ENCODE results near the gene CHRNB2.

CHRNB2 gene

DNA sequence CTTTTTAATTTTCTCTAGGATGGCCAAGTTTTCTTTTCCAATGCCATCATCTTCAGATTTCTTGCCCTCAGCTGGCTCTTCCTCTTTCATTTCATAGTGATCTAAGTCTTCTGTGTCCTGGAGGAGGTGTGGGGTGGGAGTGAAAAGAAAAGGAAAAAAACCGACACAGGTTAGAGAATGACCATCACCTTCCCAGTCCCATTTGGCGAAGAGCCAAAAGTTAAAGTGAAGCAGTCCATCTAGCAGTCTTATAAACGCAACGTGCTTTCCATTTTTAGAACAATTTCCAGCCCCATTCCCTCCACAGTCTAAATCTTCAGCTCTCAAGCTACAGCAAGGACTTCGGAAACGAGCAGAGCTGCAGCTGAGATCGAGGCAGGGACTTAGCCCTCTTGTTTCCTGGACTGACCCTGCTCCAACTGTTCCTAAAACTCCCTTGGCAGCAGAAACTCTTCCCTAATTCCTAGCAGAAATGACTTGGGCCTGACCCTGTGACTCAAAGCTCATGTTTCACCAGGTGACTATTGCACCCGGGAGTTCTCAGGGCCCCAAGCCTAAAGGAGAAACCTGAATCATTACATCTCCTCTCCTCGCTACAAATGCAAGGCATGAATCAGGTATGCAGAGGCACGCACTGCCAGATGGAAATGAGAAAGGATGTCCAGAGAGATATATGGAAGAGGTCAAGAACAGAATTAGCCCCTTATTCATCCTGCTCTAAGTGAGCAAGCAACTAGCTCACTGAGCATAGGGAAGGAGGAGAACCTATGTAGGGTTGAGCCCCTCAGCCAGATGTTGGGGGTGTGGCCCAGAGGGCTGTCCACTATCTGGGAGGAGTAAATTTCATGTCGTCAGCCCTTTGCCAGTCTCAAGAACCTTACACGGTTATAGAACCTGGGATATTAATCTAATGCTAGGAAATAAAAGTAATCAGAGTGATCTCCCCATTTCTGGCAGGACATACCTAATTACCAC is 14.2 kb upstream of the CHRNB2 start:
- no peak for DNase-seq (ENCODE audit: low spot score)

DNA sequence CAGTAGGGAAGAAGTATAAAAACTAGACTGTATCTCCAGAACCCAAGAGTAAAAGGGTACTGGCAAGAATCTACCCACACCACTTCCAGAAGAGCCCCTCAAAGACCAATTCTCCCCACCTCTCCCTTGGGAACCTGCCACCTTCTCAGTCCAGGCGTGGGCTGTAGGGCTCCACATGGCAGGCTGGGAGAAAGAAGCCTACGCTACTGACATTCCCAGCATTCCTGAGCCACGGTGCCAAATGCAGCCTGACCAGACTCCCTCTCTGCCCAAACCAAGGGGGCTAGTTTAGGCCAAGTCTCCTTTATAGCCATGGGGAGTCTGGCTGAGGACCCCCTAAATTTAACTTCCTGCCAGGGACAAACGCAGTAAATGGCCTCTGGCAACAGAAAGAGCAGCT is 11.2 kb upstream of the CHRNB2 start:
- peak; percentile 45 for DNase-seq (ENCODE audit: low spot score)

- DNase-seq (ENCODE audit: low spot score), result no peak
Measured at GRCh38 chr1:154557248-154557938, 10.2 kb upstream of the CHRNB2 start.

- DNase-seq (ENCODE audit: low spot score), result no peak
Measured at GRCh38 chr1:154557939-154558719, 9.4 kb upstream of the CHRNB2 start, which contains the start of gene UBE2Q1. Gene UBE2Q1 (minus strand): TSS chr1:154558662. CDS start chr1:154558553, 109 bp downstream.

DNA sequence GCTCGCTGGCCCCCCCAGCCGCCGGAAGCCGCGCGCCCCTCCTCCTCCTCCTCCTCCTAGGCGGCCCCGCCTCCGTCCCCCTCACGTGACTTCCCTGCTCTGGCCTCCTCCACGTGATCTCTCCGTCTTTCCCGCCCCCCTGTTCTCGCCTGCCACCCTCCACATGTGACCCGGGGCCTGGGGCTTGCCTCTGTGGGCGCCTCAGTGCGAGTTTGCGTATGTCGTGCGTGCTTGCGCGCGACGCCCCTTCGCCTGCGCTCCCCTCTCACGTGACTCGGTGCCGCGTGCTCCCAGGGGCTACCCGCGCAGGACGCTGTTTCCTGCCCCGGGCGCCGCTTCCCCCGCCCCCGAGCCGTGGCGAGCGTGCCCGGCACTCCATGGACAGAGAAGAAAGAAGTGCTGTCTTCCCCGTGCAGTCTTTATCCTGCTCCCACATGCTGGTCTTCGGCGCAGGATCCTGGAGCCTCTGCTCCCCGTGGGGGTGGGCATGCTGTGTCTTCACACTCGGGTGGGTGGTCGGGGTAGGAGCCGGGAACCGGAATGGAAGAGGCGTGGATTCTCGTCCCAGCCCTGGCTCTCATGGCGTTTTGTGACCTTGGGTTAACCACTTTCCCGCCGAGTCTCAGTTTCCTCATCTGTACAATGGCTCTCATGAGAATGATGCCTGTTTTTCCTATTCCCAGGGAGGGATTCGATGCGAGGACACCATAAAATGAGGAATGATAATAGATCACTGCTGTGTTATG is 8.7 kb upstream of the CHRNB2 start:
- DNase-seq (ENCODE audit: low spot score), result peak; percentile 98

GRCh38 chr1:154559466-154560044 is 8.0 kb upstream of the CHRNB2 start:
- DNase-seq (ENCODE audit: low spot score), result peak; percentile 85

- no peak for DNase-seq (ENCODE audit: low spot score)
Measured at GRCh38 chr1:154565876-154566275, 1.7 kb upstream of the CHRNB2 start.

- DNase-seq (ENCODE audit: low spot score), result no peak
Measured at GRCh38 chr1:154568157-154568815, 708 bp downstream of the CHRNB2 start.

DNA sequence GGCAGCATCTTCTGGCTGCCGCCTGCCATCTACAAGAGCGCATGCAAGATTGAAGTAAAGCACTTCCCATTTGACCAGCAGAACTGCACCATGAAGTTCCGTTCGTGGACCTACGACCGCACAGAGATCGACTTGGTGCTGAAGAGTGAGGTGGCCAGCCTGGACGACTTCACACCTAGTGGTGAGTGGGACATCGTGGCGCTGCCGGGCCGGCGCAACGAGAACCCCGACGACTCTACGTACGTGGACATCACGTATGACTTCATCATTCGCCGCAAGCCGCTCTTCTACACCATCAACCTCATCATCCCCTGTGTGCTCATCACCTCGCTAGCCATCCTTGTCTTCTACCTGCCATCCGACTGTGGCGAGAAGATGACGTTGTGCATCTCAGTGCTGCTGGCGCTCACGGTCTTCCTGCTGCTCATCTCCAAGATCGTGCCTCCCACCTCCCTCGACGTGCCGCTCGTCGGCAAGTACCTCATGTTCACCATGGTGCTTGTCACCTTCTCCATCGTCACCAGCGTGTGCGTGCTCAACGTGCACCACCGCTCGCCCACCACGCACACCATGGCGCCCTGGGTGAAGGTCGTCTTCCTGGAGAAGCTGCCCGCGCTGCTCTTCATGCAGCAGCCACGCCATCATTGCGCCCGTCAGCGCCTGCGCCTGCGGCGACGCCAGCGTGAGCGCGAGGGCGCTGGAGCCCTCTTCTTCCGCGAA is 3.8 kb downstream of the CHRNB2 start:
- no peak for DNase-seq (ENCODE audit: low spot score)

- no peak for DNase-seq (ENCODE audit: low spot score)
Measured at GRCh38 chr1:154571964-154572288, 4.3 kb downstream of the CHRNB2 start.

DNA sequence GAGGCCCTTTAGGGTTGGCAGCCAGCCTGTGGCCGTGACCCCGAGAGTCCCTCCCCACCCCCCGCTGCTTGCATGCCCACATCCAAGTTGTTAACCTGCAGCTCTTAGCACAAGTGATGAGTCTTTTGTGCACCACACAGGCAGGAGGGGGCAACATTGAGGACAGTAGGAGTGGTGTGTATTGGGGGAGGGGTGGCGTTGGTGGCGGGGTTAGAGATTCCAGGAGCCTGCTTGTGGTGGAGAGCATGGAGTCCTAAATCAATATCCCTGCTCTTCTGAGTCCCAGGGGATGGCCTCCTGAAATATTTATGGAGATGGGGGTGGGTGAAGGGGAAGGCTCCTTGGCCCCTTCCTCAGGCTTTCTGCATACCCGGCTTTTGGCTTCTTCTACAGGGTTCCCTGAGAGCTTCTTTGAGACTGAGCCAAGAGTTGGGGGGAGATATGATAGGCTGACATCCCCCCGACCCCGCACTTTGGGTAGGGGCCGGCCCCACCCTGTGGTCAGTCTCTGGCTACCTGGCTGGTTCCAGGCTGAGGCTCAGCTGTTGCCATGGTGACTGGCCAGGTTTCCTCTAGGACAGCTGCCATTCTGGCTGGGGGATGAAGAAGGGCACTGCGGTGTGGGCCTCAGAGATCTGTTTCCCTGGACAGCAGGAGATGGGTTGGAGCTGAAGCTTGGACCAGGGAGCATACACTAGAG is 5.0 kb downstream of the CHRNB2 start:
- DNase-seq (ENCODE audit: low spot score), result no peak

DNA sequence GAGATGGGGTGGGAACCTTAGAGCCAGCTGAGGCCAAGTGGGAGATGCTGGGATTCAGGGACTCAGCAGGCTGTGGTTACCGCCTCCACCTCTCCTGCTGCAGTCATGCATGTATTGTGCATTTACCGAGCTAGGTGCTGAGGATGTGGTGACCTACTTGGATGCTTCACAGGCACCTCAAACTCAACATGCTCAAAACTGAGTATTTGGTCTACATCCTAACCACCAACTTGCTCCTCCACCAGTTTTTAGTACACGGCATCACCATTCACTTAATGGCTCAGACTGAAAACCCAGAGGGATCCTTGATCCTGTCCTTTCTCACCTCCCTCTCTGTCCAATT is 5.6 kb downstream of the CHRNB2 start:
- DNase-seq (ENCODE audit: low spot score), result no peak

- no peak for DNase-seq (ENCODE audit: low spot score)
Measured at GRCh38 chr1:154574716-154575115, 7.1 kb downstream of the CHRNB2 start.

DNA sequence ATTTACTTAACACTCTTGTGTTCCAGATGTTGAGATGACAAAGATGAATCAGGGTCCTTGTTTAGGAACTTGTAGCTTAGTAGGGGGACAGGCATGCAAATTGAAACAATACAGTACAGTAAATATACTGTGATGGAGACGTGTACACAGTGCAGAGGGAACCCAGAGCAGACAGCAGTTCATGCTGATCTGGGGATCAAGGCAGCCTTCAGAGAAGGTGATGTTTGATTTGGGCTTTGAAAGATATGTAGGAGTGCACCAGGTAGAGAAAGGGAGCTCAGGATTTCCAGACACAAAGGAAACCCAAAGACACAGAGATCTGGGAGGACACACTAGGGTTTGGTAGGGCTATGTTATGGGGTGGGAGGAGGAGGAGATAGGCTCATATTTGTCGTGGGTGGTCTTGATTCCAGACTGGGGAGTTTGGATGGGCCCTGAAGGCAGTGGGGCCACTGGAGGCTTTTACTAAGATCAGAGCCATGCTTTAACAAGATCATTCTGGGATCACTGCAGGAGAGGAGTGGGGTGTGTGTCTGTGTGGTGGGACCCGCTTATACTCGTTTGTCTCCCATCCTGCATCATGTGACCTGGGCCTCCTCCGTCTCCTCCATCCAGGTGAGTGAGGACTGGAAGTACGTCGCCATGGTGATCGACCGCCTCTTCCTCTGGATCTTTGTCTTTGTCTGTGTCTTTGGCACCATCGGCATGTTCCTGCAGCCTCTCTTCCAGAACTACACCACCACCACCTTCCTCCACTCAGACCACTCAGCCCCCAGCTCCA is 7.8 kb downstream of the CHRNB2 start:
- no peak for DNase-seq (ENCODE audit: low spot score)

DNA sequence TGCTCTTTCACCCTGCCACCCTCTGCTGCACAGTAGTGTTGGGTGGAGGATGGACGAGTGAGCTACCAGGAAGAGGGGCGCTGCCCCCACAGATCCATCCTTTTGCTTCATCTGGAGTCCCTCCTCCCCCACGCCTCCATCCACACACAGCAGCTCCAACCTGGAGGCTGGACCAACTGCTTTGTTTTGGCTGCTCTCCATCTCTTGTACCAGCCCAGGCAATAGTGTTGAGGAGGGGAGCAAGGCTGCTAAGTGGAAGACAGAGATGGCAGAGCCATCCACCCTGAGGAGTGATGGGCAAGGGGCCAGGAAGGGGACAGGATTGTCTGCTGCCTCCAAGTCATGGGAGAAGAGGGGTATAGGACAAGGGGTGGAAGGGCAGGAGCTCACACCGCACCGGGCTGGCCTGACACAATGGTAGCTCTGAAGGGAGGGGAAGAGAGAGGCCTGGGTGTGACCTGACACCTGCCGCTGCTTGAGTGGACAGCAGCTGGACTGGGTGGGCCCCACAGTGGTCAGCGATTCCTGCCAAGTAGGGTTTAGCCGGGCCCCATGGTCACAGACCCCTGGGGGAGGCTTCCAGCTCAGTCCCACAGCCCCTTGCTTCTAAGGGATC is 8.5 kb downstream of the CHRNB2 start:
- no peak for DNase-seq (ENCODE audit: low spot score)

DNA sequence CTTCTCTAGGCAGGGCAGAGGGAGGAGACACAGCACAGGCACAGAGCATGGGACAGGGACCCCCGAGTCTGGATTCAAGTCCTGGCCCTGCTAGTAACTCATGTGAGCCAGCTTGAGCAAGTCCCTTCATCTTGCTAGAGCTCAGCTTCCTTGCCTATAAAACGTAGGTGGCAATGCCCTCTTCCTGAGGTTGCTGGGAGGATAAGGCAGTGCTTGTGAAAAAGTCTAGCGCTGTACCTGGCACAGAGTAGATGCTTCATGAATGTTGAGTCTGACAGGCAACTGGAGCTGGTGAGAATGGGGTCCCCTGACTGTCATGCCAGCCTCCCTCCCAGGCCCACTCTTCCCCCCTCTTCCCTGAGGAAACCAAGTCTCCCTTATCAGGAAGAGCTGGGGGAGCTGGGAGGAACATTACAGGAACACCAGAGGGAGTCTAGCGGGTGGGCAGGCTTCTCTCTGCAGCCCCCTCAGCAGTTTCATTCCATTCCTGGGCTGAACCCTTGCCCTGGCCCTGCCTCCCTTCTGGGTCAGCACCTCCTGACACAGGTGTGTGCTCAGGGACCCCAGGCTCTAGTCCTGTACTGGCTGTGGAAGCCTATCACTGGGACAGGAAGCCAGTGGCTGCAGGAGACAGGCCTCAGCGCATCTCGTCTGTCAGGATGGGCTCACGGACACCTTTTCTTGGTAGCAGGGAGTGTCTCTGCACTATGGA is 9.9 kb downstream of the CHRNB2 start:
- DNase-seq (ENCODE audit: low spot score), result no peak

- no peak for DNase-seq (ENCODE audit: low spot score)
Measured at GRCh38 chr1:154578058-154578418, 10.5 kb downstream of the CHRNB2 start.

DNA sequence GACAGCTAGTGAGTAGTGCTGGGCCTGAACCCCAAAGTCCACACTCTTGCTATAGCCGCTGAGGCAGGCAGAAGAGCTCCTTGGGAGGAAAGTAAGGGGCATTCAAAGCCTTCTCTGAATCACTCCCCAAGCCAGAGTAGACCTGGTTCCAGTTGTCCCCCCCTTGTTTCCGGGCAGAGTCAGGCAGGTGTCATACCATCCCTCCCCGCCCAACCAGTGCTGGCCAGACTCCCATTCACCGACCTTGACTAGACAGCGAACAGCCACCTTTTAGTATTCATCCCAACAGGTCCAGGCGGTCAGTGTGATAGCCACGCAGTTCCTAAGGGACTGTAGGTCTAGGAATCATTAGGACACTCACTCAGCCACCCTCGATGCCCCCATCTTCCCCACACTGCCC is 11.8 kb downstream of the CHRNB2 start:
- no peak for DNase-seq (ENCODE audit: low spot score)
